LNCAP (cell line): ENCODE results near the gene RIPOR1.

Experiments
- CTCF ChIP-seq: fragments of 450-650 bp; IDR thresholded peaks from 2 replicates; pipeline ENCODE4 v1.5.1; 2017; ENCODE audit warnings: mild to moderate bottlenecking

Gene RIPOR1

GRCh38 chr16:67558859-67559258 lies 30.2 kb downstream of the RIPOR1 start:
- no peak for TF ChIP-seq CTCF

- TF ChIP-seq CTCF, result no peak
Observed at GRCh38 chr16:67560827-67561342, 32.3 kb downstream of the RIPOR1 start.

GRCh38 chr16:67561501-67561823 lies 32.8 kb downstream of the RIPOR1 start:
- no peak for TF ChIP-seq CTCF

- TF ChIP-seq CTCF, result no peak
Observed at GRCh38 chr16:67561824-67562525, 33.3 kb downstream of the RIPOR1 start.

- peak; percentile 61 for TF ChIP-seq CTCF
Observed at GRCh38 chr16:67562526-67562917, 33.9 kb downstream of the RIPOR1 start, which contains the start of gene CTCF. TSS of gene CTCF (plus strand) at chr16:67562526. CDS start at chr16:67610833, 48,307 bp downstream.

GRCh38 chr16:67562918-67563707 lies 34.5 kb downstream of the RIPOR1 start:
- peak; percentile 26; the same call in 1 of the 2 replicates for TF ChIP-seq CTCF

GRCh38 chr16:67563708-67564468 lies 35.3 kb downstream of the RIPOR1 start:
- no peak for TF ChIP-seq CTCF
